Loucy (cell line): ENCODE measurements around the gene INPP5D.

Source experiments
- H2AFZ ChIP-seq: fragments of 200-600 bp; sonication (generic); 2 replicates; pipeline ENCODE4 v1.6.0; 2016; ENCODE audit warnings: antibody characterized with exemption, mild to moderate bottlenecking, low read length, moderate library complexity
- H3F3A ChIP-seq: fragments of 200-600 bp; 2 replicates; pipeline ENCODE4 v1.6.0; 2016; ENCODE audit warnings: antibody characterized with exemption, low read depth, mild to moderate bottlenecking
- H3K27me3 ChIP-seq: fragments of 200-600 bp; sonication (generic); 2 replicates; pipeline ENCODE4 v1.6.1; 2014; ENCODE audit warnings: low read length, mild to moderate bottlenecking; ENCODE audit not compliant: insufficient read depth, poor library complexity, severe bottlenecking
- H3K36me3 ChIP-seq: fragments of 200-600 bp; sonication (generic); 2 replicates; pipeline ENCODE4 v1.6.1; 2016; ENCODE audit warnings: low read length; ENCODE audit not compliant: insufficient read depth
- H3K4me1 ChIP-seq: fragments of 200-600 bp; sonication (generic); 2 replicates; pipeline ENCODE4 v1.5.1; 2014; ENCODE audit warnings: low read length, mild to moderate bottlenecking; ENCODE audit not compliant: insufficient read depth, poor library complexity, severe bottlenecking
- H3K4me2 ChIP-seq: fragments of 200-600 bp; sonication (generic); 2 replicates; pipeline ENCODE4 v1.6.0; 2014; ENCODE audit warnings: antibody characterized with exemption, low read length, low read depth, mild to moderate bottlenecking; ENCODE audit not compliant: poor library complexity, severe bottlenecking
- H3K4me3 ChIP-seq: fragments of 200-600 bp; sonication (generic); 2 replicates; pipeline ENCODE4 v1.5.1; 2014; ENCODE audit warnings: low read length, mild to moderate bottlenecking, mixed read lengths; ENCODE audit not compliant: poor library complexity, severe bottlenecking
- H3K79me2 ChIP-seq: fragments of 200-600 bp; sonication (generic); 2 replicates; pipeline ENCODE4 v1.6.1; 2014; ENCODE audit warnings: low read length; ENCODE audit not compliant: insufficient read depth
- H3K9ac ChIP-seq: fragments of 200-600 bp; sonication (generic); 2 replicates; pipeline ENCODE4 v1.6.0; 2014; ENCODE audit warnings: mild to moderate bottlenecking, low read depth, low read length, moderate library complexity; ENCODE audit not compliant: poor library complexity, severe bottlenecking
- H3K9me2 ChIP-seq: fragments of 200-600 bp; sonication (generic); replicated peaks from 2 replicates; pipeline ENCODE4 v1.6.1; 2016; ENCODE audit warnings: low read depth, low read length, mixed read lengths
- H3K9me3 ChIP-seq: fragments of 200-600 bp; sonication (generic); 2 replicates; pipeline ENCODE4 v1.6.1; 2014; ENCODE audit warnings: mild to moderate bottlenecking, antibody characterized with exemption, low read length, low read depth; ENCODE audit not compliant: insufficient read depth
- H4K20me1 ChIP-seq: fragments of 200-600 bp; sonication (generic); 2 replicates; pipeline ENCODE4 v1.6.0; 2014; ENCODE audit warnings: antibody characterized with exemption, low read length, mild to moderate bottlenecking; ENCODE audit not compliant: insufficient read depth, poor library complexity, severe bottlenecking
- EZH2phosphoT487 ChIP-seq: fragments of 200-600 bp; IDR thresholded peaks from 2 replicates; pipeline ENCODE4 v1.6.1; 2018; ENCODE audit warnings: antibody characterized with exemption, mild to moderate bottlenecking, moderate library complexity, borderline replicate concordance
- TF ChIP-seq, protein P1 (sequence below): fragments of 200-600 bp; sonication (generic); conservative IDR thresholded peaks from 2 replicates; pipeline ENCODE4 v1.5.1; 2014; ENCODE audit warnings: mild to moderate bottlenecking, antibody characterized with exemption, low read length

The INPP5D gene

DNA sequence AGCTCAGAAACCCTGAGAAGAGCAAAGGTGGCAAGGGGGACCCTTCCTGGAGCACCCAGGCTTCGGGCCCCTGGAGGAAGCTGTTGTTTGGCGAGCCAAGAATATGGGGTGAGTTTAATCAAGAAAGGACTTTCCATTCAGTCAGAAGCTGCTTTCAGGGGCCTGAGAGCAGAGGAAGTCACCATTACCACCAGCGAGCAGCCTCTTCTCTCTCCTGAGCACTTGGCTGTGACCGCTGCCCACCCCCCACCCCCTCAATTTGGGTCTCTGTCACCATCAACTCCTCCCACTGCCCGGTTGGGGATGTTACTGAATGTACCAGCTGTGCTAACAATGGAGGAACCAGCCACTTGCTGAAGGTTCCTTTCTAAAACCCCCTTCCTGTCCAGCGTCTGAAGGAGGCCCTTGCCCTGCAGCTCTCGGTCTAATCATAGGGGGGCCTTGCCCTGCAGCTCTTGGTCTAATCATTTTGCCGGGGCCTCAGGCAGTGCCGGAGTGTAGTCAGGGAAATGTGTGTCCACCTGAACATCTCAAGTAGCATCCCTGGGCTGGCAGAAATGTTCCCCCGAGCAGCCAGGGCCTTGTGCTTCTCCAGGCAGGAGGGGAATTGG is 943 bp downstream of the INPP5D start:
- TF ChIP-seq, protein P1, sequence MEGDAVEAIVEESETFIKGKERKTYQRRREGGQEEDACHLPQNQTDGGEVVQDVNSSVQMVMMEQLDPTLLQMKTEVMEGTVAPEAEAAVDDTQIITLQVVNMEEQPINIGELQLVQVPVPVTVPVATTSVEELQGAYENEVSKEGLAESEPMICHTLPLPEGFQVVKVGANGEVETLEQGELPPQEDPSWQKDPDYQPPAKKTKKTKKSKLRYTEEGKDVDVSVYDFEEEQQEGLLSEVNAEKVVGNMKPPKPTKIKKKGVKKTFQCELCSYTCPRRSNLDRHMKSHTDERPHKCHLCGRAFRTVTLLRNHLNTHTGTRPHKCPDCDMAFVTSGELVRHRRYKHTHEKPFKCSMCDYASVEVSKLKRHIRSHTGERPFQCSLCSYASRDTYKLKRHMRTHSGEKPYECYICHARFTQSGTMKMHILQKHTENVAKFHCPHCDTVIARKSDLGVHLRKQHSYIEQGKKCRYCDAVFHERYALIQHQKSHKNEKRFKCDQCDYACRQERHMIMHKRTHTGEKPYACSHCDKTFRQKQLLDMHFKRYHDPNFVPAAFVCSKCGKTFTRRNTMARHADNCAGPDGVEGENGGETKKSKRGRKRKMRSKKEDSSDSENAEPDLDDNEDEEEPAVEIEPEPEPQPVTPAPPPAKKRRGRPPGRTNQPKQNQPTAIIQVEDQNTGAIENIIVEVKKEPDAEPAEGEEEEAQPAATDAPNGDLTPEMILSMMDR = no peak
- TF ChIP-seq EZH2phosphoT487 = no peak
- H4K20me1 ChIP-seq = peaks cover 51% of the 10 kb centered on the region
- peaks cover 48% of the 10 kb centered on the region for H3K4me1 ChIP-seq
- peaks cover 56% of the 10 kb centered on the region for H3K79me2 ChIP-seq
- H3K4me3 ChIP-seq = peak overlapping the region; percentile 99
- peak overlapping the region; percentile 98 for H3K9ac ChIP-seq
- H2AFZ ChIP-seq = no peak overlapping the region
- no peaks in the 10 kb centered on the region for H3K27me3 ChIP-seq
- H3K4me2 ChIP-seq = peak overlapping the region; percentile 94
- H3K9me2 ChIP-seq = no peaks in the 10 kb centered on the region
- no peaks in the 10 kb centered on the region for H3F3A ChIP-seq
- peaks cover 4% of the 10 kb centered on the region; the same call in 1 of the 2 replicates for H3K36me3 ChIP-seq
- H3K9me3 ChIP-seq = no peaks in the 10 kb centered on the region

DNA sequence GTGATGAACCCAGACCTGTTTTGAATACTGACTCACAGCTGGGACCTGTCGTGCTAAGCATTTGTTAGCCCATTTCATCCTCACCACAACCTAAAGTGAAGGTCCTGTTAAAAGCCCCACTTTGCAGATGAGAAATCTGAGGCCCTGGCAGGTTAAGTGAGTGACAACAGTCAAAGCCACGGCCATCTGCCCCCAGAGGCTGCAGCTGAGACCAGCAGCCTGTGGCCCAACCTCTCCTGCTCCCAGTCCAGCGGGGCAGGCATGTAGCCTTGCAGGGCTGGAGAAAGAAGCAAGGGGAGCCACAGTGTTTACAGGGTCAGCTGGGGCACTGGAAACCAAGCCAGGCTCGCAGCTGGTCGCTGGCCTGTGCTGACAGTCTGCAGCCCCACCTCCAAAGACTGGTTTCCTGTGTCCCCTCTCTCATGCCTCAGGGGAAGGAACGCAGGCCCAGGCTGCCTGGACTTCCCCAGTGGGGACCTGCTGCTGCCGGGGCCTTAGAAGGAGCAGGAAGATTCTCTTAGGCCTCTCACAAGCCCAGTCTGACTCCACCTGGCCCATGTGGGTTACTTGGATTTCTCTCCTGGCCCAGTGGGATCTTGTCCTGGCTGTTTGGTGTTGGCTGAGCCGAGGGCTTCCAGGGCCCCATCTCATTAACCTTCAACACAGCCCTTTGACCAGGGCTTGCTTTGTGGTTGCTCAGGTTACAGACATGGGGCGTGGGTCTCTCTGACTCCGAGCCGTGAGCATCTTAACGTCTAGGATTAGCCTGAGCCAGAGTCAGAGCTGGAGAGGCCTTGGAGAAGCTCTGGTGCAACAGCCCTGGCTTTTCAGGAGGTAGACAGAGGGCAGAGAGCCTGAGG is 1.7 kb downstream of the INPP5D start:
- H3F3A ChIP-seq = no peaks in the 10 kb centered on the region

DNA sequence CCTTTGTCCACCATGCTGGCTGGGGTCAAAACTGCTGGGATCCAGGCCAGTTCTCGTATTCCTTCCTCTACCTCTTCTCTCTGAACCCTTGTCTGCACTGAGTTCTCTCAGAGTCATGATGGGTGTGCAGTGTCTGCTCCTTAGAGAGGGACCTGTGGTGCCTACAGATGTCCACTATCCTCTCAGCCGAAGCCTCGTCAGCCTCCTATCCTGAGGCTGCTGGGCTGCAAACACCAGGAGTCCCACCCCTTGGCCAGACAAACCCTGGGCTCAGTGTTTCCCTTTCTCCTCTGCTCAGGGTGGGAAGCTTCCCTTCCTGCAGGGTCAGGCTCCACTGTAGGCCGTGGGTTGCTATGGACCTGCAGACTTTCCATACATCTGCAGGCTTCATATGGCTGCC is 2.3 kb downstream of the INPP5D start:
- Histone ChIP-seq H3K9me3 (no peaks in the 10 kb centered on the region), H3K9ac (peak overlapping the region; percentile 98)

More for the DNA sequence above, 1.7 kb downstream of the INPP5D start:
- Histone ChIP-seq H2AFZ (no peak overlapping the region), H3K4me2 (peak overlapping the region; percentile 94), H3K4me3 (peak overlapping the region; percentile 99), H3K4me1 (peaks cover 48% of the 10 kb centered on the region), H3K79me2 (peaks cover 64% of the 10 kb centered on the region), H3K9me2 (no peaks in the 10 kb centered on the region), H3K9ac (peak overlapping the region; percentile 98), H4K20me1 (peaks cover 58% of the 10 kb centered on the region), H3K9me3 (no peaks in the 10 kb centered on the region), H3K36me3 (peaks cover 6% of the 10 kb centered on the region; the same call in 1 of the 2 replicates), H3K27me3 (no peaks in the 10 kb centered on the region)
- TF ChIP-seq, protein P1 = peak; percentile 66
- TF ChIP-seq EZH2phosphoT487 = no peak

More for the DNA sequence above, 2.3 kb downstream of the INPP5D start:
- Histone ChIP-seq H3K4me3 (peak overlapping the region; percentile 99), H3F3A (no peaks in the 10 kb centered on the region), H3K4me2 (peak overlapping the region; percentile 94), H2AFZ (no peak overlapping the region), H4K20me1 (peaks cover 64% of the 10 kb centered on the region), H3K36me3 (peaks cover 11% of the 10 kb centered on the region; the same call in 1 of the 2 replicates), H3K79me2 (peaks cover 70% of the 10 kb centered on the region), H3K27me3 (no peaks in the 10 kb centered on the region), H3K9me2 (no peaks in the 10 kb centered on the region), H3K4me1 (peaks cover 52% of the 10 kb centered on the region)
- no peak for TF ChIP-seq EZH2phosphoT487
- TF ChIP-seq, protein P1 = no peak
